K562 (cell line): ENCODE measurements around the gene RRBP1. TPM values are rescaled to one million over a fixed set of nuclear protein-coding genes. Genes with fewer than 3 reads are reported as not detected.

Source experiments
- ATAC-seq: fragments of 200-7000 bp; cut with Tn5 transposase; 3 replicates; pipeline ENCODE4 v1.9.1; 2020; ENCODE audit warnings: moderate library complexity
- BruUV-seq: library from RNA; stranded (reverse); fragments of 400-500 nt; replicated peaks from 2 replicates; lab custom pipeline; 2021; lab: Mats Ljungman, UMichigan
- CTCF ChIA-PET: fragments of 300-600 bp; formaldehyde crosslinking; extraction: SDS; loops from one replicate; lab custom pipeline; 2021; ENCODE audit warnings: low intra/inter-chr PET ratio; lab: Yijun Ruan, JAX
- POLR2A ChIA-PET: fragments of 300-600, 350-650 bp; sonication (Branson Sonifier 250); formaldehyde crosslinking; extraction: SDS; loops from one replicate; lab custom pipeline; 2021; ENCODE audit warnings: antibody characterized with exemption, inconsistent platforms; lab: Yijun Ruan, JAX
- DNase-seq, 4 experiments: peaks; one replicate each; pipeline versions ENCODE4 v3.0.0 to v3.0.0-alpha.2; 2011 to 2018; ENCODE audit warnings: low spot score in 3 of 4, mixed read lengths in 3 of 4; ENCODE audit errors: extremely low read depth in 1 of 4
- FAIRE-seq: peaks from 2 replicates; lab custom pipeline; 2011; peaks lifted over from hg19 to GRCh38; lab: Jason Lieb, UNC
- H2AFZ ChIP-seq: 2 replicates; pipeline ENCODE4 v1.6.0; 2011; ENCODE audit warnings: low read depth, low read length, control low read depth, inconsistent platforms
- H3K27ac ChIP-seq: fragments of 200-600 bp; 3 replicates; pipeline ENCODE4 v1.8.0; 2011; ENCODE audit warnings: low read depth, mild to moderate bottlenecking, control low read depth, inconsistent platforms, low read length, moderate library complexity, mixed read lengths; ENCODE audit errors: extremely low read depth
- H3K27me3 ChIP-seq, 2 experiments: fragments of 300-600 bp in 1 of 2; 2 replicates in 1 of 2; 3 replicates in 1 of 2; pipeline versions ENCODE4 v1.6.0 to v1.8.0; 2011; ENCODE audit warnings: inconsistent platforms in 2 of 2, low read length in 2 of 2, mild to moderate bottlenecking in 1 of 2, mixed read lengths in 1 of 2, moderate library complexity in 1 of 2; ENCODE audit not compliant: control insufficient read depth in 2 of 2, insufficient read depth in 2 of 2
- H3K36me3 ChIP-seq: fragments of 300-600 bp; 3 replicates; pipeline ENCODE4 v1.8.0; 2011; ENCODE audit warnings: mild to moderate bottlenecking, low read length, inconsistent platforms; ENCODE audit not compliant: control insufficient read depth, insufficient read depth
- H3K4me1 ChIP-seq, 2 experiments: fragments of 200-600 bp in 1 of 2; replicated peaks in 1 of 2; 2 replicates in 1 of 2; 3 replicates in 1 of 2; pipeline versions ENCODE4 v1.5.1 to v1.8.0; 2011; ENCODE audit warnings: inconsistent platforms in 2 of 2, low read length in 2 of 2, mild to moderate bottlenecking in 1 of 2, mixed read lengths in 1 of 2, moderate library complexity in 1 of 2; ENCODE audit not compliant: control insufficient read depth in 2 of 2, insufficient read depth in 2 of 2
- H3K4me2 ChIP-seq: 2 replicates; pipeline ENCODE4 v1.6.1; 2011; ENCODE audit warnings: low read length, control low read depth, inconsistent platforms, mixed read lengths; ENCODE audit not compliant: insufficient read depth
- H3K4me3 ChIP-seq: fragments of 200-600 bp; sonication (generic), shearing (Covaris generic); 2 replicates; pipeline ENCODE4 v1.5.1; 2016; ENCODE audit warnings: control low read depth, inconsistent platforms
- H3K79me2 ChIP-seq: fragments of 200-600 bp; 3 replicates; pipeline ENCODE4 v1.8.0; 2011; ENCODE audit warnings: low read length, inconsistent platforms; ENCODE audit not compliant: control insufficient read depth, insufficient read depth
- H3K9ac ChIP-seq, 2 experiments: 2 replicates each; pipeline versions ENCODE4 v1.6.0 to v1.6.1; 2011; ENCODE audit warnings: low read depth in 2 of 2, low read length in 2 of 2, control low read depth in 1 of 2, inconsistent platforms in 1 of 2, mild to moderate bottlenecking in 1 of 2, mixed read lengths in 1 of 2; ENCODE audit not compliant: insufficient read depth in 1 of 2
- H3K9me1 ChIP-seq: one replicate; pipeline ENCODE4 v1.6.0; 2011; ENCODE audit warnings: inconsistent platforms, mild to moderate bottlenecking, low read length, moderate library complexity; ENCODE audit not compliant: control insufficient read depth, insufficient read depth
- H3K9me3 ChIP-seq: replicated peaks from 2 replicates; pipeline ENCODE4 v1.5.1; 2011; ENCODE audit warnings: low read depth, low read length, inconsistent platforms; ENCODE audit not compliant: control insufficient read depth, insufficient read depth
- H4K20me1 ChIP-seq: replicated peaks from 2 replicates; pipeline ENCODE4 v1.6.1; 2011; ENCODE audit warnings: low read length, inconsistent platforms, mixed read lengths; ENCODE audit not compliant: control insufficient read depth, insufficient read depth
- BCOR ChIP-seq: fragments of 450-650 bp; IDR thresholded peaks from 2 replicates; pipeline ENCODE4 v1.6.1; 2016
- EP300 ChIP-seq: IDR thresholded peaks from 2 replicates; pipeline ENCODE4 v1.6.1; 2012; ENCODE audit warnings: low read length, improper control_type of control experiment
- FOS ChIP-seq: IDR thresholded peaks from 3 replicates; pipeline ENCODE4 v1.6.1; 2011; ENCODE audit not compliant: insufficient read length; ENCODE audit errors: extremely low read depth
- HMG20A ChIP-seq: fragments of 450-650 bp; formaldehyde crosslinking; conservative IDR thresholded peaks from 2 replicates; pipeline ENCODE4 v1.4.0; 2020; ENCODE audit warnings: mild to moderate bottlenecking, mixed read lengths
- L3MBTL2 ChIP-seq: fragments of 450-650 bp; IDR thresholded peaks from 2 replicates; pipeline ENCODE4 v1.6.1; 2016; ENCODE audit warnings: mild to moderate bottlenecking, moderate library complexity
- PHB2 ChIP-seq: fragments of 450-650 bp; IDR thresholded peaks from 2 replicates; pipeline ENCODE4 v1.6.1; 2017; ENCODE audit warnings: low read depth
- PHF21A ChIP-seq: fragments of 450-650 bp; IDR thresholded peaks from 2 replicates; pipeline ENCODE4 v1.6.1; 2017; ENCODE audit warnings: low read depth, borderline replicate concordance
- RB1 ChIP-seq: fragments of 450-650 bp; IDR thresholded peaks from 2 replicates; pipeline ENCODE4 v1.6.1; 2017; ENCODE audit warnings: low read depth, mild to moderate bottlenecking
- RFX1 ChIP-seq: fragments of 450-650 bp; IDR thresholded peaks from 2 replicates; pipeline ENCODE4 v1.6.1; 2016; ENCODE audit warnings: mild to moderate bottlenecking, moderate library complexity
- TEAD4 ChIP-seq, 2 experiments: sonication (generic) in 1 of 2; formaldehyde crosslinking in 1 of 2; IDR thresholded peaks; 2 replicates each; pipeline versions ENCODE4 v1.6.1 to v1.8.0; 2012 to 2022; ENCODE audit warnings: borderline replicate concordance in 1 of 2, inconsistent platforms in 1 of 2, low read length in 1 of 2, mild to moderate bottlenecking in 1 of 2, missing genetic modification reagents in 1 of 2
- ZMIZ1 ChIP-seq, 2 experiments: fragments of 150-350 bp in 1 of 2; IDR thresholded peaks; 2 replicates each; pipeline ENCODE4 v1.6.1; 2012 to 2016; ENCODE audit warnings: low read depth in 2 of 2, low read length in 2 of 2, mild to moderate bottlenecking in 1 of 2, moderate library complexity in 1 of 2
- WGBS: fragments of 100-300 bp; shearing (Covaris generic); methylation state at CpG from one replicate; pipeline ENCODE4 v1.1.6; 2016; ENCODE audit warnings: low coverage, mixed read lengths; ENCODE audit not compliant: insufficient coverage; ENCODE audit errors: missing lambda C conversion rate; 5-methylcytosine and 5-hydroxymethylcytosine counted together
- in situ Hi-C: fragments of 300-500 bp; cut with MboI; formaldehyde crosslinking; loops from 4 replicates; pipeline ENCODE4 v1.15.0; 2018; ENCODE audit warnings: inconsistent platforms, mixed read lengths
- intact Hi-C: fragments of 100-400 bp; cut with micrococcal nuclease; formaldehyde crosslinking; loops from 2 replicates; pipeline ENCODE4 v1.14.2; 2022
- polyA plus RNA-seq, 8 experiments: library from polyadenylated mRNA; depleted of rRNA in 4 of 8; stranded (reverse) in 5 of 8; unstranded in 3 of 8; fragments of >200 nt; fragmentation: Nextera tagmentation in 2 of 8; fragmentation: Illumina TruSeq in 1 of 8; extraction: Ambion mirVana in 2 of 8; extraction: Trizol in 1 of 8; gene quantifications; 2 replicates each; pipeline versions ENCODE4 v1.2.1 to v1.2.3, GENCODE V29; 2011 to 2014; ENCODE audit warnings: inconsistent platforms in 1 of 8, missing spikeins in 1 of 8
- total RNA-seq, 7 experiments: library from RNA; depleted of rRNA in 6 of 7; stranded (reverse); fragments of >200 nt in 6 of 7; fragmentation: Illumina TruSeq in 2 of 7; extraction: Trizol in 2 of 7; gene quantifications; 2 replicates each; pipeline versions ENCODE4 v1.2.1 to v1.2.3, GENCODE V29; 2011 to 2021; ENCODE audit warnings: low replicate concordance in 1 of 7
- TF ChIP-seq, protein P1 (sequence below): fragments of 250-450 bp; sonication (Bioruptor Pico); IDR thresholded peaks from 2 replicates; pipeline ENCODE4 v1.4.0; 2020

RRBP1 gene
- total and polyA plus RNA-seq, 9 of the 15 experiments (the other 6 are each of a cell fraction or from before 2014, with no cell fraction given), result 0.84 to 32.0 (median 17.6) TPM

DNA sequence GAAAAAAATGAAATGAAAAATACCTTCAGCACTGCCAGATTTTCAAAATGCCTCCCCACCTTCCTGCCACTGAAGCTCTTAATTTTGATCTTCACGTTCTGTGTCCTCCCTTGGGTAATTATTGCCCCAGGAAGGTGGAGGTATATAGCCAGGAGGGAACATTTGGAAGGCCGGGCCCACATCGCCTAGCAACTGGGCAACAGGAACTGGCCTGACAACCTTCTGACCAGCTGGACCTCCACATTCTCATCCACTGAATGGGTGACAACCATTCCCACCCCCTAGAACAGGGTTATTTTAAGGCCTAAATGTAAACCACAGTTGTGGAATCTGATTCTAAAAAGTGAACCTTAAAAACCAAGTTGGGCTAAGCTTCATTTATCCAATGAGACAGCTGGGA lies 3.2 kb downstream of the RRBP1 start:
- Histone ChIP-seq H3K4me2 (no peak overlapping the region), H3K36me3 (peaks cover 29% of the 10 kb centered on the region), H2AFZ (no peak overlapping the region), H4K20me1 (peaks cover 7% of the 10 kb centered on the region; the same call in 1 of the 2 replicates), H3K79me2 (peaks cover 56% of the 10 kb centered on the region), H3K27ac (peak overlapping the region; percentile 65; the same call in 1 of the 3 replicates), H3K27me3 (peaks cover 1 to 4% of the 10 kb centered on the region in 2 experiments), H3K4me3 (no peak overlapping the region), H3K9me1 (peaks cover 3% of the 10 kb centered on the region), H3K9ac (no peak overlapping the region), H3K9me3 (no peaks in the 10 kb centered on the region), H3K4me1 (peaks cover 14 to 29% of the 10 kb centered on the region in 2 experiments)
- CTCF ChIA-PET, result no interaction called here
- POLR2A ChIA-PET, result interaction anchor here (0.7 to 1.1 kb wide), 3 partner anchors 12 to 280 kb away, joined by 3 read pairs; no protein-coding TSS in a partner anchor
- WGBS, result 71% methylated on average over 3 of the region's 3 CpGs
- FAIRE-seq (no peak), ATAC-seq (no peak), DNase-seq (no peak)
- no peak for TF ChIP-seq PHF21A
- TF ChIP-seq RFX1, result peak; percentile 29; the same call in 1 of the 2 replicates
- peak; percentile 43; the same call in 1 of the 2 replicates for TF ChIP-seq BCOR
- no TSS peak for BruUV-seq
- intact Hi-C loops, result no loop called here
- in situ Hi-C loops, result no loop called here

DNA sequence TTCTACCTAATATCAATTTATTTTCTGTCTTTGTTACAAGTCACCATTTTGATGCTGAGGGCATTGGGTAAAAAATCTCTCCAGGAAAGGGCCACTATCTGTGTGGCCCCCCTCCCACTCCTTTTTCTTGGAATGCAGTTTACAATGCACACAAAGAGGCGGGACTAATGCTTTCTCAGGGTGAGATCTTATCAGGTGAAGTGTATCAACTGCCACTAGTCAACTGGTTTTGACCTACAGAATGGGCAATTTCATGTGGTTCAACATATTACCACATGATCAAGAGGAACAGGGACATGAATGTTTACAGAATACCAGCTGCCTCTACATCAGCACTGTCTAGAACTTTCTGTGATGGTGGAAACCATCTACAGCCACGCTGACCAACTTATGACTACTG lies 3.7 kb downstream of the RRBP1 start:
- peaks cover 7% of the 10 kb centered on the region; the same call in 1 of the 2 replicates for H4K20me1 ChIP-seq
- peak overlapping the region; percentile 44; the same call in 1 of the 2 replicates for H3K4me2 ChIP-seq
- H3K27ac ChIP-seq, result peak overlapping the region; percentile 65; the same call in 1 of the 3 replicates
- in situ Hi-C loops (no loop called here), intact Hi-C loops (no loop called here)
- FAIRE-seq (no peak), ATAC-seq (no peak), DNase-seq (peak in 2 of 4 experiments; percentile 50 to 56)
- H3K79me2 ChIP-seq, result peaks cover 56% of the 10 kb centered on the region
- H3K4me3 ChIP-seq, result no peak overlapping the region
- 3% methylated on average over 2 of the region's 2 CpGs for WGBS
- peaks cover 29% of the 10 kb centered on the region for H3K36me3 ChIP-seq
- H3K9me1 ChIP-seq, result peaks cover 3% of the 10 kb centered on the region
- H3K27me3 ChIP-seq, result no peaks in the 10 kb centered on the region
- H3K9me3 ChIP-seq, result no peaks in the 10 kb centered on the region
- ChIA-PET CTCF (no interaction called here), POLR2A (interaction anchor here (0.7 to 1.5 kb wide), 4 partner anchors 10 to 280 kb away, joined by 3 to 5 read pairs (median 3); no protein-coding TSS in a partner anchor)
- no peak overlapping the region for H3K9ac ChIP-seq
- H3K4me1 ChIP-seq, result peaks cover 14 to 29% of the 10 kb centered on the region in 2 experiments
- no TSS peak for BruUV-seq
- H2AFZ ChIP-seq, result no peak overlapping the region
- TF ChIP-seq TEAD4 (IDR thresholded peaks at IDR 0.05; ENCODE audit: low read length) (peak; percentile 64; the same call in 1 of the 2 replicates), TEAD4 (CRISPR knock-in tag; IDR thresholded peaks at IDR 0.05; ENCODE audit: borderline replicate concordance) (no peak), PHB2 (no peak), ZMIZ1 (IDR thresholded peaks at IDR 0.05; ENCODE audit: low read depth in 2 of 2, low read length in 2 of 2) (no peak), RB1 (no peak), L3MBTL2 (no peak), HMG20A (CRISPR knock-in tag) (no peak), FOS (no peak), EP300 (peak; percentile 68; the same call in 1 of the 2 replicates)
- TF ChIP-seq, protein P1, sequence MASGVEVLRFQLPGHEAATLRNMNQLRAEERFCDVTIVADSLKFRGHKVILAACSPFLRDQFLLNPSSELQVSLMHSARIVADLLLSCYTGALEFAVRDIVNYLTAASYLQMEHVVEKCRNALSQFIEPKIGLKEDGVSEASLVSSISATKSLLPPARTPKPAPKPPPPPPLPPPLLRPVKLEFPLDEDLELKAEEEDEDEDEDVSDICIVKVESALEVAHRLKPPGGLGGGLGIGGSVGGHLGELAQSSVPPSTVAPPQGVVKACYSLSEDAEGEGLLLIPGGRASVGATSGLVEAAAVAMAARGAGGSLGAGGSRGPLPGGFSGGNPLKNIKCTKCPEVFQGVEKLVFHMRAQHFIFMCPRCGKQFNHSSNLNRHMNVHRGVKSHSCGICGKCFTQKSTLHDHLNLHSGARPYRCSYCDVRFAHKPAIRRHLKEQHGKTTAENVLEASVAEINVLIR, result no peak
